ENCODE data around the gene CCNY. TPM values are rescaled to one million over a fixed set of nuclear protein-coding genes. Genes with fewer than 3 reads are reported as not detected.
A peak's percentile ranks its signal among the peaks of the same experiment; 100 is the strongest.

Gene CCNY
- total RNA-seq, 3 donors from 2014 or later: 28.7 to 41.0 (median 36.1) TPM

DNA sequence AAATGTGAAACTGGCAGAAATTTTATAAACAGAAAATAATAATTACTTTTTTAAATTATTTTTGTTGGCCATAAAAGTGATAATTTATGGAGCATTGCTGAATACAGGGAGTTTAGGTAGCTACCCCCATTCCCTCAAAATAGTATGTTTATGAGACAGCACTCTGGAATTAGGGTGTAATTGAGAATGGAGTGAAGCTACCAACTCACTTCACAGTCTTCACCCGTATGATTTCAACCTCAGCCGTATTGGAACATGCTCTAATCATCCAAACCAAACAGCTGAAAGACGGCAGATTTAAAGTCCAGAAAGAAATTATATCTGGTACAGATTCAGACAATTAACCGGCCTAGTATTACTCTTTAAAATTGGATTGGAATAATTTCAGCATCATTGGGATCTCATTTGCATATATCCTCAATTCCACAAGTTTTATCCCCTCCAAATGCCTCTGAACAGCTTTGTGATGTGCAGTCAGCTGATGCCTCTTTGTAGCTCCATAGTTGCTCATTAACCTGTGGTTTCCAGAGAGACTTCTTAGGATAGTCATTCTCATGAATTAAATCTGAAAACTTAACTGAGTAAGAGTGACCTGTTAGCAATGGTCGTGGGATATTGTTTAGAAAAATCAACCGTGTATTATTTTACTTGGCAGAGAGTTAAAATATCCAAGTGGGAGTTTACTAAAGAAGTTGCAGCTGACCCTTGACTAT, 209.7 kb downstream of the CCNY start:
- peaks cover 0 to 13% of the 10 kb centered on the region in 2 donors for H3K4me1 ChIP-seq
- DNase-seq (ENCODE audit: low spot score in 2 of 2): no peak
- no peak overlapping the region for H3K4me3 ChIP-seq
- TF ChIP-seq, protein P1, sequence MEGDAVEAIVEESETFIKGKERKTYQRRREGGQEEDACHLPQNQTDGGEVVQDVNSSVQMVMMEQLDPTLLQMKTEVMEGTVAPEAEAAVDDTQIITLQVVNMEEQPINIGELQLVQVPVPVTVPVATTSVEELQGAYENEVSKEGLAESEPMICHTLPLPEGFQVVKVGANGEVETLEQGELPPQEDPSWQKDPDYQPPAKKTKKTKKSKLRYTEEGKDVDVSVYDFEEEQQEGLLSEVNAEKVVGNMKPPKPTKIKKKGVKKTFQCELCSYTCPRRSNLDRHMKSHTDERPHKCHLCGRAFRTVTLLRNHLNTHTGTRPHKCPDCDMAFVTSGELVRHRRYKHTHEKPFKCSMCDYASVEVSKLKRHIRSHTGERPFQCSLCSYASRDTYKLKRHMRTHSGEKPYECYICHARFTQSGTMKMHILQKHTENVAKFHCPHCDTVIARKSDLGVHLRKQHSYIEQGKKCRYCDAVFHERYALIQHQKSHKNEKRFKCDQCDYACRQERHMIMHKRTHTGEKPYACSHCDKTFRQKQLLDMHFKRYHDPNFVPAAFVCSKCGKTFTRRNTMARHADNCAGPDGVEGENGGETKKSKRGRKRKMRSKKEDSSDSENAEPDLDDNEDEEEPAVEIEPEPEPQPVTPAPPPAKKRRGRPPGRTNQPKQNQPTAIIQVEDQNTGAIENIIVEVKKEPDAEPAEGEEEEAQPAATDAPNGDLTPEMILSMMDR (IDR thresholded peaks at IDR 0.05): no peak
- TF ChIP-seq POLR2AphosphoS5 (IDR thresholded peaks at IDR 0.05) (no peak), POLR2A (IDR thresholded peaks at IDR 0.05) (no peak)
- H3K36me3 ChIP-seq: no peaks in the 10 kb centered on the region
- H3K27me3 ChIP-seq: no peaks in the 10 kb centered on the region
- peak overlapping the region in 1 of 2 donors; percentile 54 for H3K27ac ChIP-seq
- no peaks in the 10 kb centered on the region for H3K9me3 ChIP-seq
- intact Hi-C loops (cut with DNase I; ENCODE audit: low total_unique reads): no loop called here

- H3K27ac ChIP-seq: peak overlapping the region in 1 of 2 donors; percentile 54
- H3K36me3 ChIP-seq: no peaks in the 10 kb centered on the region
- H3K4me3 ChIP-seq: no peak overlapping the region
- H3K27me3 ChIP-seq: no peaks in the 10 kb centered on the region
- peak in 1 of 2 donors; percentile 72 for DNase-seq (ENCODE audit: low spot score in 2 of 2)
- H3K9me3 ChIP-seq: no peaks in the 10 kb centered on the region
- TF ChIP-seq POLR2AphosphoS5 (IDR thresholded peaks at IDR 0.05) (no peak), POLR2A (IDR thresholded peaks at IDR 0.05) (no peak)
- TF ChIP-seq, protein P1 (IDR thresholded peaks at IDR 0.05): no peak
- H3K4me1 ChIP-seq: peaks cover 0 to 13% of the 10 kb centered on the region in 2 donors
- intact Hi-C loops (cut with DNase I; ENCODE audit: low total_unique reads): no loop called here
Measured at GRCh38 chr10:35546824-35547225, 210.5 kb downstream of the CCNY start.

GRCh38 chr10:35552650-35553342, 216.5 kb downstream of the CCNY start:
- no peaks in the 10 kb centered on the region for H3K4me1 ChIP-seq
- no peaks in the 10 kb centered on the region for H3K27me3 ChIP-seq
- intact Hi-C loops (cut with DNase I; ENCODE audit: low total_unique reads): no loop called here
- no peak overlapping the region for H3K4me3 ChIP-seq
- DNase-seq (ENCODE audit: low spot score in 2 of 2): no peak
- H3K9me3 ChIP-seq: no peaks in the 10 kb centered on the region
- TF ChIP-seq, protein P1 (IDR thresholded peaks at IDR 0.05): no peak
- no peak for TF ChIP-seq POLR2A (IDR thresholded peaks at IDR 0.05)
- no peak for TF ChIP-seq POLR2AphosphoS5 (IDR thresholded peaks at IDR 0.05)
- no peak overlapping the region for H3K27ac ChIP-seq
- H3K36me3 ChIP-seq: no peaks in the 10 kb centered on the region

- no peak overlapping the region for H3K4me3 ChIP-seq
- H3K27ac ChIP-seq: no peak overlapping the region
- no peaks in the 10 kb centered on the region for H3K27me3 ChIP-seq
- intact Hi-C loops (cut with DNase I; ENCODE audit: low total_unique reads): no loop called here
- no peak for TF ChIP-seq POLR2AphosphoS5 (IDR thresholded peaks at IDR 0.05)
- TF ChIP-seq POLR2A (IDR thresholded peaks at IDR 0.05): no peak
- TF ChIP-seq, protein P1 (IDR thresholded peaks at IDR 0.05): no peak
- no peaks in the 10 kb centered on the region for H3K4me1 ChIP-seq
- H3K36me3 ChIP-seq: no peaks in the 10 kb centered on the region
- no peaks in the 10 kb centered on the region for H3K9me3 ChIP-seq
- no peak for DNase-seq (ENCODE audit: low spot score in 2 of 2)
Measured at GRCh38 chr10:35554036-35554435, 217.7 kb downstream of the CCNY start.

- Histone ChIP-seq H3K27me3 (no peaks in the 10 kb centered on the region), H3K4me3 (no peak overlapping the region), H3K9me3 (no peaks in the 10 kb centered on the region), H3K27ac (no peak overlapping the region), H3K4me1 (no peaks in the 10 kb centered on the region), H3K36me3 (no peaks in the 10 kb centered on the region)
- no peak for DNase-seq (ENCODE audit: low spot score in 2 of 2)
- intact Hi-C loops (cut with DNase I; ENCODE audit: low total_unique reads): loop anchor here (5.0 kb wide), 1 partner anchor 988 kb away; no protein-coding TSS in a partner anchor
- TF ChIP-seq, protein P1 (IDR thresholded peaks at IDR 0.05): no peak
Measured at GRCh38 chr10:35554461-35555056, 218.2 kb downstream of the CCNY start.
